Measurements from ENCODE around the gene EXOC4. TPM values are rescaled to one million over a fixed set of nuclear protein-coding genes. Genes with fewer than 3 reads are reported as not detected.

The EXOC4 gene
- total and polyA plus RNA-seq, 2 of the 8 experiments (the other 6 are each of a cell fraction or from before 2014, with no cell fraction given) = 27.0 to 67.3 TPM

- H3K4me2 ChIP-seq (ENCODE audit: insufficient read depth in 1 of 2, low read depth in 2 of 2, low read length in 2 of 2) = no peak overlapping the region
- H3K27me3 ChIP-seq (replicated peaks in 1 of 4; ENCODE audit: control insufficient read depth in 3 of 4, extremely low read depth in 1 of 4, insufficient read depth in 3 of 4, low read length in 3 of 4) = no peaks in the 10 kb centered on the region
- no peak overlapping the region for H2AFZ ChIP-seq (ENCODE audit: low read length)
- FAIRE-seq = no peak
- DNase-seq (ENCODE audit: low read depth in 1 of 2, low spot score in 2 of 2) = no peak
- no peak overlapping the region for H2BK5ac ChIP-seq (ENCODE audit: low read depth, low read length)
- no peak overlapping the region for H4K5ac ChIP-seq (ENCODE audit: insufficient read length, low read depth, low read length)
- H4K8ac ChIP-seq (ENCODE audit: extremely low read depth, insufficient read depth, low read length) = no peak overlapping the region
- no peak overlapping the region for H4K91ac ChIP-seq (replicated peaks; ENCODE audit: insufficient read length, low read length)
- H3K9me3 ChIP-seq (ENCODE audit: insufficient read depth in 2 of 2, low read depth in 1 of 2, low read length in 1 of 2) = no peaks in the 10 kb centered on the region
- H3K23ac ChIP-seq (ENCODE audit: insufficient read length) = no peak overlapping the region
- no peak overlapping the region for H3K4ac ChIP-seq (replicated peaks; ENCODE audit: insufficient read length, low read depth, low read length)
- no peak overlapping the region for H2BK20ac ChIP-seq (ENCODE audit: low read length)
- H2BK12ac ChIP-seq (ENCODE audit: low read depth, low read length) = no peak overlapping the region
- POLR2A ChIA-PET (ENCODE audit: partially characterized antibody) = no interaction called here
- no peak overlapping the region for H2BK15ac ChIP-seq (ENCODE audit: low read length)
- H3K56ac ChIP-seq (replicated peaks; ENCODE audit: insufficient read length, low read depth, low read length) = no peak overlapping the region
- H4K20me1 ChIP-seq (replicated peaks in 1 of 2; ENCODE audit: control insufficient read depth in 1 of 2, insufficient read depth in 2 of 2, low read length in 2 of 2) = peaks cover 0 to 3% of the 10 kb centered on the region in 2 experiments
- WGBS, 2 experiments (ENCODE audit: extremely low coverage in 1 of 2, insufficient coverage in 1 of 2, insufficient read length in 1 of 2, insufficient replicate concordance in 2 of 2, low coverage in 1 of 2, low lambda C conversion rate in 2 of 2, missing lambda C conversion rate in 1 of 2) = 97% methylated on average over 4 of the region's 4 CpGs; no CpG with 5 or more reads in 1 of the 2 experiments
- no peak overlapping the region for H3K9ac ChIP-seq (replicated peaks in 1 of 4; ENCODE audit: extremely low read depth in 1 of 4, low read depth in 3 of 4, low read length in 3 of 4)
- H3K23me2 ChIP-seq (ENCODE audit: low read depth, low read length) = no peaks in the 10 kb centered on the region; the same call in 1 of the 2 replicates
- no peaks in the 10 kb centered on the region for H3K79me1 ChIP-seq (ENCODE audit: low read depth, low read length)
- no peak overlapping the region for H2BK120ac ChIP-seq (replicated peaks; ENCODE audit: low read depth, low read length)
- H2AK5ac ChIP-seq (ENCODE audit: low read depth, low read length) = no peak overlapping the region
- no peak overlapping the region for H3K18ac ChIP-seq (ENCODE audit: extremely low read depth, low read length)
- no peaks in the 10 kb centered on the region for H3K4me1 ChIP-seq (replicated peaks in 1 of 4; ENCODE audit: control insufficient read depth in 3 of 4, insufficient read depth in 4 of 4, low read length in 3 of 4)
- no peak overlapping the region for H3K27ac ChIP-seq (ENCODE audit: low read depth, low read length)
- H3K36me3 ChIP-seq (ENCODE audit: control insufficient read depth in 2 of 4, insufficient read depth in 4 of 4, low read length in 3 of 4) = no peaks in the 10 kb centered on the region
- H3K79me2 ChIP-seq (ENCODE audit: control insufficient read depth in 1 of 2, insufficient read depth in 2 of 2, low read length in 2 of 2) = no peaks in the 10 kb centered on the region
- H3K14ac ChIP-seq (ENCODE audit: insufficient read length) = no peak overlapping the region
- CTCF ChIA-PET (ENCODE audit: partially characterized antibody) = no interaction called here
- no peak overlapping the region for H3K4me3 ChIP-seq (ENCODE audit: extremely low read depth in 1 of 4, insufficient read depth in 2 of 4, low read depth in 3 of 4, low read length in 4 of 4)
- TF ChIP-seq SIX5 (IDR thresholded peaks at IDR 0.05; ENCODE audit: low read depth, low read length) = no peak
- no peak for TF ChIP-seq EP300 (IDR thresholded peaks at IDR 0.05; ENCODE audit: borderline replicate concordance in 1 of 2, low read depth in 2 of 2, low read length in 2 of 2)
- TF ChIP-seq CBX5 (IDR thresholded peaks at IDR 0.05; ENCODE audit: low read depth, low read length) = no peak
- no peak for TF ChIP-seq RXRA (IDR thresholded peaks at IDR 0.05; ENCODE audit: insufficient read depth, low read depth, low read length)
- TF ChIP-seq PHF8 (conservative IDR thresholded peaks at IDR 0.05; ENCODE audit: low read depth, low read length) = no peak
- TF ChIP-seq BACH1 (IDR thresholded peaks at IDR 0.05; ENCODE audit: low read length) = no peak
- no peak for TF ChIP-seq POLR2A (IDR thresholded peaks at IDR 0.05; ENCODE audit: control extremely low read depth in 1 of 2, low read depth in 2 of 2, low read length in 2 of 2)
- TF ChIP-seq SAP30 (IDR thresholded peaks at IDR 0.05; ENCODE audit: insufficient read depth, insufficient replicate concordance, low read length) = no peak
- TF ChIP-seq ZNF274 (IDR thresholded peaks at IDR 0.05; ENCODE audit: borderline replicate concordance, extremely low read depth, low read length) = no peak
- no peak for TF ChIP-seq RNF2 (IDR thresholded peaks at IDR 0.05; ENCODE audit: borderline replicate concordance, low read depth, low read length, missing control alignments, poor library complexity, severe bottlenecking)
- no peak for TF ChIP-seq CTBP2 (IDR thresholded peaks at IDR 0.05; ENCODE audit: borderline replicate concordance, insufficient read depth, insufficient read length, low read length)
- TF ChIP-seq JUN (IDR thresholded peaks at IDR 0.05; ENCODE audit: low read depth, low read length) = no peak
- no peak for TF ChIP-seq GTF2F1 (IDR thresholded peaks at IDR 0.05; ENCODE audit: borderline replicate concordance, low read depth, low read length)
- no peak for TF ChIP-seq RBBP5 (IDR thresholded peaks at IDR 0.05; ENCODE audit: borderline replicate concordance, low read depth, low read length)
Observed at GRCh38 chr7:133873187-133873586, 620.3 kb downstream of the EXOC4 start.
